GM12873 (cell line): Measurements from ENCODE around the gene TRIM56.
A peak's percentile ranks its signal among the peaks of the same experiment; 100 is the strongest.

Experiments used
- CTCF ChIP-seq: IDR thresholded peaks from 2 replicates; pipeline ENCODE4 v1.5.1; 2012; ENCODE audit warnings: low read depth, mild to moderate bottlenecking, moderate library complexity, low read length, control low read depth; ENCODE audit not compliant: insufficient read depth; ENCODE audit errors: missing control alignments

TRIM56 gene

DNA sequence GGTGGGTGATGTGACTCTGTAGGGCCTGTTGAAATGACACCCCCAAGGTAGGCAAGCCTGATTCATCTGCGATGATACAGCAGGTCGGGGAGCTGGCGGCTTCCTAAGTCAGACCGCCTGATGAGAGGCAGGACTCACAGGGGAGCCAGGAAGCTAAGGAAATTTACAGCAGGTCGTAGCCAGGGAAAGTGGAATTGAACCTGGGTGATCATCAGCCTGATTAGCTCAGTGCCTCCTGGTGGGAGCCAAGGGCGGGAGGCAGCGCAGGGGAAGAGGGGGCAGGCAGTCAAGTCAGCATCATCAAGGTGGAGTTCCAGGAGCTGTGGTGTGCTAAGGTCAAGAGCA, 18.5 kb upstream of the TRIM56 start:
- no peak for TF ChIP-seq CTCF

DNA sequence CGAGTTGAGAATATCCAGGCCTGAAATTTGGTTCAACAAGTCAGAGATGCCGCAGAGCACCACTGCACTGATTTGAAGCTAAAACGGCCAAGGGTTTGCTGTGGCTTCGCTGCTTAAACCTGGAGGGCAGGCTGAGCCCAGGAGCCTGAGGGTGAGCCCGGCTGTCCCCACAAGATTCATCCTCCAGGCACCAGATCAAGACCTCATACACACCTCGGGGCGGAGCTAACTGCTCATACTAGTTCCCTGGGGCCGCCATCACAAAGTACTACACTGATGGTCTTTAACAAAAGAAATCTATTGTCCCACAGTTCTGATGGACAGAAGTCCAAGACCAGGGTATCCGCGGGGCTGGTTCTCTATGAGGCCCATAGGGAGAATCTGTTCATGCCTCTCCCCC, 16.9 kb upstream of the TRIM56 start:
- TF ChIP-seq CTCF: no peak

DNA sequence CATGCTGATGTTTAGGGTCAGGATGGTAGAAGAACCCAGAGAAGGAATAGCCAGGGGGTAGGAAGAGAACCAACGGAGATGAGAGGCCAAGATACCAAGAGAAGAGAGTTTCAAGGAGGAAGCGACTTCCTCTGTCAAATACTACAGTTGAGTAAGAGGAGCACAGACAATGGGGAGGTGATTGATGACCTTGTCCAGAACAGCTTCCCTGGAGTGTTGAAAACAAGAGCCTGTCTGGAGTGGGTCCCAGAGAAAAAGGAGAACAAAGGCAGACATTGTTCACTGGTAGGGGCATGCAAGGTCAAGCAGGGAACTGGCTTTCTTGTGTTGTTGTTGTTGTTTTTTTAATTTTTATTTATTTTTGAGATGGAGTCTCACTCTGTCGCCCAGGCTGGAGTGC, 9.6 kb upstream of the TRIM56 start:
- TF ChIP-seq CTCF: no peak

DNA sequence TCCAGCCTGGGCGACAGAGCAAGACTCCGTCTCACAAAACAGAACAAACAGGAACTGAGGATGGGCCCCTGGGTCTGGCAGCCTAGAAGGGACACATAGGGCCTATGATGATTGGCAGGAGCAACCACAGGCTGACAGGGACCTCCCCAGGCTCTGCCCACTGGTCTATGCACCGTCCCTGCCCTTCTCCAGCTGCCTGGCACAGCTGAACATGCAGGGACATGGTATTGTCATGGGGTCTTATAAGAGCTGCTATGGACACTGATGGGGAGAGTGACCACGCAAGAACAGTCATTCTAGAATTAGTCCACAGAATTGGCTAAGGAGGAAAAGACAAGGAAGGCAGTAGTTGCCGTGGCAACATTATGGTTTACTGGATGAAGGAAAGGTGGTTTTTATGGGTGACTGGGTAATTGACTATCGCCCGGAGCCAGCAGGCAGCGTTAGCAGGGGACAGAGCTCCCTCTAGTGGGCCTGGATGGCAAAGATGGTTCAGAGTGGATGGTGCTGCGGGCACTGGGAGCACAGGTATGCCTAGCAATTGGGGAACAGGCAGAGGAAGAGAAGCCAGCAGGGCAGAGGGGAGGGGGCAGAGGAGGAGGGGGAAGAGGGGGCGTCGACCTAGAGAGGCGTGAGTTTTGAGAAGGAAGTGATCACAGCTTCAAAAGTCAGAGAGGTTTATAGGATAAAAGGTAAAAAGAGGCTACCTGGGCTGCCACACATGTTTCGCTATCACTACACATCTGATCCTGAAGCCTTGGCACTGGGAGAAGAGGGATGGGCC, 7.8 kb upstream of the TRIM56 start:
- TF ChIP-seq CTCF: peak; percentile 97

GRCh38 chr7:101081432-101081831, 3.8 kb upstream of the TRIM56 start:
- TF ChIP-seq CTCF: no peak

DNA sequence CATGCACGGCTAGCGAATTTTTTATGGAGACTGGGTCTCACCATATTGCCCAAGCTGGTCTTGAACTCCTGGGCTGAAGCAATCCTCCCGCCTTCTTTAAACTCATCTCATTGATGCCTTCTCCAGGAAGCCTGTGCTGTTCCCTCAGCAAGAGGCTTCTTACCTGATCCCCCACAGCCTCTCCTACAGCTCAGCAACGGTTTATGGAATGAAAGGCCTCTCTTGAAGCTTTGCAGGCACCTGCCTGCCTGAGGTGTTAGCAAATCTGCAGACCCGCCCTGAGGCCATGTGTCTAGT, 468 bp upstream of the TRIM56 start:
- TF ChIP-seq CTCF: no peak

GRCh38 chr7:101087334-101088068, 2.2 kb downstream of the TRIM56 start:
- TF ChIP-seq CTCF: no peak
